ENCODE data around the gene RCOR3.

The RCOR3 gene

DNA sequence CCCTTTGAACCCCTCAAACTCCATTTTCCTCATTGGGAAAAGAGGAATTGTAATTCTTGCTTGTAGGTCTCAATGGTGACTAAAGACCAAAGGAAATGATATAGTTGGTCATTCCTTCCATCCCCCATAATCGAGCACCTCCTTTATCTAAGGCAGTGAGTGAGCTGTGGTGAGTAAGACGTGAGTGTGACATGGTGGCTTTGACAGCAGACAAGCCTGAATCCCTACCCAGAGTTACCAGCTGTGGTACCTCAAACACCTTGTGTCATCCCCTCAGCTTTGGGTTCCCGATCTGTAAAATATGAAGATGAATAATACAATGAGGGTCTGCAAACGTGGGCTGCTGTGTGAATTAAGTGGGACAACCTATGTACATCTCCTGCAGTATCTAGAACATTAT lies 75.8 kb downstream of the RCOR3 start:
- H3K4me3 ChIP-seq (ENCODE audit: control insufficient read depth, low read depth, low read length), result no peak overlapping the region
- DNase-seq (ENCODE audit: low read depth), result no peak

DNA sequence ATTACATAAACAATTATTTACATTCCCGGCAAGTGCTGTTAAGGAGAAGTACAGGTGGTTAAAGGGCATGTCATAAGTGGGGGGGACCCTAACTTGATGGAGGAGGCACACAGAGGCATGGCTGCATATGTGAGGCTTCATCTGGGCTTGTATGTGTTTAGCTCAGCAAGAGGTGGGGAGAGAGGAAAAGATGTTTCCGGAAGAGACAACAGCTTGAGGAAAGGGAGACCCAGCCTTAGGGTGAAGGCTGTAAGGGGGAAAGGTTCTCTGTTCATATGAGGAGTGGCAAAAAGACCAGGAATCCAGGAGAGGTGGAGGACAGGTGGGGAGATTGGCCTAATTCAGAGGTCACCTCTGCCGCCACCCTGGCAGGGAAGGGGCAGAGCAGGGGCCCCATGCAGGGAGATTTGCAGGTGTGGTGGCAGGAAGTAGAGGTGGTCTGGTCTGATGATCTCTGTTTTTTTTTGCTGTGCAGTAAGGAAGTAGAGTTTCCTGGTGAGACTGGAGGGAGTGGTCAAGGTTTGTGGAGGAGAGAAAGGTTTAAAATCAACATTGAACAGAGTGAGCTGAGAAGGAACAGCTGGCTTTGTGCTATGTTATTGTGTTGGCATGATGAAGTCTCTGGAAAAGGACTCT lies 76.5 kb downstream of the RCOR3 start:
- TF ChIP-seq, protein P1, sequence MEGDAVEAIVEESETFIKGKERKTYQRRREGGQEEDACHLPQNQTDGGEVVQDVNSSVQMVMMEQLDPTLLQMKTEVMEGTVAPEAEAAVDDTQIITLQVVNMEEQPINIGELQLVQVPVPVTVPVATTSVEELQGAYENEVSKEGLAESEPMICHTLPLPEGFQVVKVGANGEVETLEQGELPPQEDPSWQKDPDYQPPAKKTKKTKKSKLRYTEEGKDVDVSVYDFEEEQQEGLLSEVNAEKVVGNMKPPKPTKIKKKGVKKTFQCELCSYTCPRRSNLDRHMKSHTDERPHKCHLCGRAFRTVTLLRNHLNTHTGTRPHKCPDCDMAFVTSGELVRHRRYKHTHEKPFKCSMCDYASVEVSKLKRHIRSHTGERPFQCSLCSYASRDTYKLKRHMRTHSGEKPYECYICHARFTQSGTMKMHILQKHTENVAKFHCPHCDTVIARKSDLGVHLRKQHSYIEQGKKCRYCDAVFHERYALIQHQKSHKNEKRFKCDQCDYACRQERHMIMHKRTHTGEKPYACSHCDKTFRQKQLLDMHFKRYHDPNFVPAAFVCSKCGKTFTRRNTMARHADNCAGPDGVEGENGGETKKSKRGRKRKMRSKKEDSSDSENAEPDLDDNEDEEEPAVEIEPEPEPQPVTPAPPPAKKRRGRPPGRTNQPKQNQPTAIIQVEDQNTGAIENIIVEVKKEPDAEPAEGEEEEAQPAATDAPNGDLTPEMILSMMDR (IDR thresholded peaks at IDR 0.05; ENCODE audit: control insufficient read depth, insufficient read depth, low read depth, low read length, missing control alignments), result no peak
- no peak overlapping the region for H3K4me3 ChIP-seq (ENCODE audit: control insufficient read depth, low read depth, low read length)
- DNase-seq (ENCODE audit: low read depth), result no peak

More for the DNA sequence above, 75.8 kb downstream of the RCOR3 start:
- TF ChIP-seq, protein P1 (IDR thresholded peaks at IDR 0.05; ENCODE audit: control insufficient read depth, insufficient read depth, low read depth, low read length, missing control alignments), result no peak

DNA sequence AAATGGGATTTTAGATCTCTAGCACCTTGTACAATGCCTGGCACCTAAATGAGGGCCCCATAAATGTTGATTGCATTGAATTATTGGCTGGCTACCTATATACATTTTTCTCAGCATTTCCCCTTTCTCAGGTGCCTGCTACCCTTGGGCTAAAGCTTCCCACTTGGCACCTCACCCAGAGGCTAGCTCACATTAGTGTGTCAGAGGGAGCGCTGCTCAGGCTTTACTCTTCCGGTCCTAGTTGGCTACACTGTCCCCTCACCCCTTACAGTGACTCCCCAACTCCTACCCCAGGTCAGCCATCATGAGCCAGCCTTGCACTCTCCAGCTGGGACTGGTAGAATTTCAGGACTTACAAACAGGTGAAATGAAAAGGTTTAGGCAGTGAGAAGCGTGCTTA lies 77.0 kb downstream of the RCOR3 start:
- H3K4me3 ChIP-seq (ENCODE audit: control insufficient read depth, low read depth, low read length), result no peak overlapping the region
- DNase-seq (ENCODE audit: low read depth), result no peak
- TF ChIP-seq, protein P1 (IDR thresholded peaks at IDR 0.05; ENCODE audit: control insufficient read depth, insufficient read depth, low read depth, low read length, missing control alignments), result no peak

DNA sequence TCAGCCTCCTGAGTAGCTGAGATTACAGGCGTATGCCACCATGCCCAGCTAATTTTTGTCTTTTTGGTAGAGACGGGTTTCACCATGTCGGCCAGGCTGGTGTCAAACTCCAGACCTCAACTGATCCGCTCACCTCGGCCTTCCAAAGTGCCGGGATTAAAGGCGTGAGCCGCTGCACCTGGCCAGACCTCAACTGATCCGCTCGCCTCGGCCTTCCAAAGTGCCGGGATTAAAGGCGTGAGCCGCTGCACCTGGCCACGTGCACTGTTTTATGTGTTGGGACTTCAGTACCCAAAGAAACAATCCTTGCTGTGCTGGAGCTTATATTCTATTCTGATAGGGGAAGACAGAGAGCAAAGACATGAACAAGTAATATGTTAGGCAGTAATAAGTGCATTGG lies 77.6 kb downstream of the RCOR3 start:
- H3K4me3 ChIP-seq (ENCODE audit: control insufficient read depth, low read depth, low read length), result no peak overlapping the region
- TF ChIP-seq, protein P1 (IDR thresholded peaks at IDR 0.05; ENCODE audit: control insufficient read depth, insufficient read depth, low read depth, low read length, missing control alignments), result no peak
- no peak for DNase-seq (ENCODE audit: low read depth)

DNA sequence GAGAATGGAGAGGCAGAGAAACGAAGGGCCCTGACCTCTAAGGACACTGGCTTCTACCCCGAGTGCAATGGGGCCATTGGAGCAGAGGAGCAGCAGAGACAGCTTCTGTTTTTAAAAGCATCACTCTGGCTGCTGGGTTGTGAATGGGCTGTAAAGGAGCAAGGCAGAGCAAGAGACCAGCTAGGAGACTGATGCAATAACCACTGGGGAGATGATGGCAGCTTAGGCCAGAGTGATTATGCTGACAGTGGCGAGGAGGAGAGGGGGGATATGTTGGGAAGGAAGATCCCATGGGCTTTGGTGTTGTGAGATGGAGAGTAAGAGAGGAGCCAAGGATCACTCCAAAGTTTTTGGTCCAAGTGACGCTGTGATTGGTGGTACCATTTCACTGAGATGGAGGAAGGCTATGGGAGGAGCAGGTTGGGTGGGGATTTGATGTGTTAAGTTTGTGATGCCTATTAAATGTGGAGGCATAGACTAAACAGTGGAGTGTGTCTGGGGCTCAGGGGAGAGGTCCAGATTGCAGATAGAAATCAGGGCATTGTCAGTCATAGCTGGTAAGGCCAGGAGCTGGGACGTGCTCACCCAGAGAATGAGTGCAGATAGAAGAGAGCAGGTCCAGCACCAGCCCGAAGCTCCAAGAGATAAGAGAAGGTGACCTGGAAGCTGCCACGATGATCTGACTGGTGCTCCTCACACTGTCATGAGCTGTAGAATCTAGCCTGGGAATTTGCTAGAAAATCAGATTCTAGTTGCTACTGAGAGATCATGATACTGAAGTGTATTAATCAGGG lies 78.5 kb downstream of the RCOR3 start:
- DNase-seq (ENCODE audit: low read depth), result no peak
- TF ChIP-seq, protein P1 (IDR thresholded peaks at IDR 0.05; ENCODE audit: control insufficient read depth, insufficient read depth, low read depth, low read length, missing control alignments), result no peak
- no peak overlapping the region for H3K4me3 ChIP-seq (ENCODE audit: control insufficient read depth, low read depth, low read length)

DNA sequence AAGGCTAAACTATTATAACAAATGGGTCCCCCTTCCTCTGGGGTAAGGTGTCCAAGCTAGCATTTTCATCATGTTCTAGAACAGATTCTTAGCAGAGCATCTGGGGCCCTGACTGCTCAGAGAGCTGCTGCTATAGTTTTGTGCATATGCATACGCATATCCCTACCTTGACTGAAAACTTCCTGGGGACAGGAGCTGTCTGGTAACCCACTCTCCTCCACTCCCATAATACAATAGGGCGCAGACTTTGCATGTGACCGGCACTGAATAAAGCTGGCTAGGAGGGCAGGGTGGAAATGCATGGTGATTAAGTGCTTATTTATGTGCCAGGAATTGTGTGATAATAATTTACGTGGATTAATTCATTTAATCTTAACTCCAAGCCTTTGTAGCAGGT lies 79.1 kb downstream of the RCOR3 start:
- TF ChIP-seq, protein P1 (IDR thresholded peaks at IDR 0.05; ENCODE audit: control insufficient read depth, insufficient read depth, low read depth, low read length, missing control alignments), result no peak
- H3K4me3 ChIP-seq (ENCODE audit: control insufficient read depth, low read depth, low read length), result no peak overlapping the region
- no peak for DNase-seq (ENCODE audit: low read depth)

Data from AG09309 (cell line).